ENCODE data around the gene BRD2.

GRCh38 chr6:33021917-33022316, 53.5 kb downstream of the BRD2 start:
- TF ChIP-seq CTCF (IDR thresholded peaks at IDR 0.05 in 4 of 5, conservative IDR thresholded peaks at IDR 0.05 in 1 of 5) (no peak), POLR2A (IDR thresholded peaks at IDR 0.05) (no peak)
